Naive B cell (primary cell): ENCODE results near the gene FOXI2. TPM values are rescaled to one million over a fixed set of nuclear protein-coding genes. Genes with fewer than 3 reads are reported as not detected.

Experiments used
- ATAC-seq, 2 donors: fragments of 150-1000 bp; cut with Tn5 transposase; 2 replicates each; pipeline ENCODE4 v1.10.0; 2021; ENCODE audit warnings: low read depth in 2 of 2, mild to moderate bottlenecking in 2 of 2, moderate library complexity in 2 of 2
- DNase-seq: peaks from one replicate; pipeline ENCODE4 v3.0.0; 2022
- H3K27ac Mint-ChIP-seq, 6 donors: one replicate each; pipeline ENCODE4 v1.8.0; 2020 to 2022; ENCODE audit warnings: mild to moderate bottlenecking in 6 of 6, mixed read lengths in 6 of 6, moderate library complexity in 5 of 6, inconsistent platforms in 2 of 6
- H3K27me3 Mint-ChIP-seq, 3 donors: one replicate each; pipeline ENCODE4 v1.8.0; 2021 to 2022; ENCODE audit warnings: mixed read lengths in 3 of 3, mild to moderate bottlenecking in 1 of 3
- H3K36me3 Mint-ChIP-seq, 2 donors: one replicate each; pipeline ENCODE4 v1.8.0; 2020 to 2022; ENCODE audit warnings: mixed read lengths in 2 of 2, inconsistent platforms in 1 of 2, mild to moderate bottlenecking in 1 of 2
- H3K4me1 Mint-ChIP-seq, 3 donors: one replicate each; pipeline ENCODE4 v1.8.0; 2020 to 2022; ENCODE audit warnings: mixed read lengths in 3 of 3, inconsistent platforms in 1 of 3, mild to moderate bottlenecking in 1 of 3, moderate library complexity in 1 of 3
- H3K4me3 Mint-ChIP-seq, 8 donors: one replicate each; pipeline ENCODE4 v1.8.0; 2020 to 2022; ENCODE audit warnings: mild to moderate bottlenecking in 8 of 8, mixed read lengths in 8 of 8, moderate library complexity in 8 of 8, inconsistent platforms in 2 of 8
- H3K9me3 Mint-ChIP-seq, 7 donors: one replicate each; pipeline ENCODE4 v1.8.0; 2020 to 2022; ENCODE audit warnings: mixed read lengths in 7 of 7, mild to moderate bottlenecking in 5 of 7, inconsistent platforms in 2 of 7, moderate library complexity in 1 of 7
- polyA plus RNA-seq, 6 donors: library from polyadenylated mRNA; unstranded; fragments of 300-500 nt; fragmentation: Illumina TruSeq; gene quantifications; one replicate each; pipeline ENCODE4 v1.2.3, GENCODE V29; 2021; ENCODE audit warnings: low read depth in 6 of 6

The FOXI2 gene
- polyA plus RNA-seq, 6 donors from 2014 or later: not detected

DNA sequence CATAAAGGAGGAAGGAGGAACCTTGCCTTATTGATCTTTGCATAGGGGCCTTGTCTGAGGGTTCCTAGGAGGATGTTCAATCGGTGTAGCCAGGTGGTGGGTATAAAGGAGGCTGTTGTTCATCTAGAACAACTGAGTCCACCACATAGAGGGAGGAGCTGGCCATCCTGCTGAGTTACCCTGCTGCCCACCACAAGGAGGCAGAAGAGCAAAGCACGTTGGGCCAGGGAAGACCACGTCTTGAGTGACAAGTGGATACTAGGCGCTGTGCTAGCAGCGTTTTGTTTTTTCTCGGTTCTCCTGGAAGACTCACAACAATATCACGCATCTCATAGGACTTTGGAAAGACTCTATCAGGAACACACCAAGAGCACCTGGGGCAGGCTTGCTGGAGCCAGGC is 20.0 kb downstream of the FOXI2 start:
- Mint-ChIP-seq H3K36me3 (no peaks in the 10 kb centered on the region), H3K4me1 (peaks cover 0 to 2% (median 0%) of the 10 kb centered on the region in 3 donors), H3K9me3 (no peaks in the 10 kb centered on the region), H3K27me3 (peaks cover 24 to 41% (median 38%) of the 10 kb centered on the region in 3 donors), H3K4me3 (no peak overlapping the region), H3K27ac (no peak overlapping the region)
- ATAC-seq (no peak), DNase-seq (no peak)

DNA sequence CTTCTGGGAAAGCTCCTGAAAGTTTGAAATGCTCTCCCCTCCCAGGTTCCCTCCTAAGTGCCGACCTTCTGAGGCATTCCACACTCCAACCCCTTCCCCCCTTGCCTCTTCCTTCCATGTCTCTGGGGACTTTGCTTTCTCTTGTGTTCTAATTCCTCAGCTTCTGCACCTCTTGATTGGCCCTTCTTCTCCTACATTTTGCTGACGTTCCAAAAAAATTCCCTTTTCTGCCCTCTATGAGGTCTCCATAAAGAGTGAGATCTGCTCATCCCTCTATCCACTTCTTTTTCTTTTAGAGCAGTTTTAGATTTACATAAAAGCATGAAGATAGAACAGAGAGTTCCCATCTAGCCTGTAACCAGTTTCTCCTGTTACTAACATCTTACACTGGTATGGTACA is 22.3 kb downstream of the FOXI2 start:
- H3K27me3 Mint-ChIP-seq: peaks cover 22 to 41% (median 37%) of the 10 kb centered on the region in 3 donors
- no peak overlapping the region for H3K27ac Mint-ChIP-seq
- H3K4me1 Mint-ChIP-seq: peaks cover 0 to 2% (median 0%) of the 10 kb centered on the region in 3 donors
- H3K9me3 Mint-ChIP-seq: no peaks in the 10 kb centered on the region
- H3K4me3 Mint-ChIP-seq: no peak overlapping the region
- no peak for ATAC-seq
- H3K36me3 Mint-ChIP-seq: no peaks in the 10 kb centered on the region
- no peak for DNase-seq

DNA sequence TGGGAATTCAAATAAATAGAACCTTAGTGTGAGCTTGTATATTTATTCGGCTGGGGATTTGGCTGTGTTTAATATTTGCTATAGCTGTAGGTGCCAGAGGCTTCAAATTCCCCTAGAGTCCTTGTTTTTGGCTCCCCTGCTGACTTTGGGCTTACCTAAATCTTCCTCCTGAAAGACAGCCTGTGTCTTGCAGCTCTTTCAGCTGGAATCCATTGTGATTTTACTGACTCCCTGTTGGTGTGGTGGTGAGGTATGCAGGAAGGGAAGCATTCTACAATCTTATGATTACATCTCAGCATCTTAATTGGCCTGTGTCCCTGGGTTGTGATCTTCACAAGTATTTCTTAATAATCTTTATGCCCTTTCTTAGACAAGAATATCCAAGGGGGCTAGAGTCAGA is 25.9 kb downstream of the FOXI2 start:
- H3K4me3 Mint-ChIP-seq: no peak overlapping the region

DNA sequence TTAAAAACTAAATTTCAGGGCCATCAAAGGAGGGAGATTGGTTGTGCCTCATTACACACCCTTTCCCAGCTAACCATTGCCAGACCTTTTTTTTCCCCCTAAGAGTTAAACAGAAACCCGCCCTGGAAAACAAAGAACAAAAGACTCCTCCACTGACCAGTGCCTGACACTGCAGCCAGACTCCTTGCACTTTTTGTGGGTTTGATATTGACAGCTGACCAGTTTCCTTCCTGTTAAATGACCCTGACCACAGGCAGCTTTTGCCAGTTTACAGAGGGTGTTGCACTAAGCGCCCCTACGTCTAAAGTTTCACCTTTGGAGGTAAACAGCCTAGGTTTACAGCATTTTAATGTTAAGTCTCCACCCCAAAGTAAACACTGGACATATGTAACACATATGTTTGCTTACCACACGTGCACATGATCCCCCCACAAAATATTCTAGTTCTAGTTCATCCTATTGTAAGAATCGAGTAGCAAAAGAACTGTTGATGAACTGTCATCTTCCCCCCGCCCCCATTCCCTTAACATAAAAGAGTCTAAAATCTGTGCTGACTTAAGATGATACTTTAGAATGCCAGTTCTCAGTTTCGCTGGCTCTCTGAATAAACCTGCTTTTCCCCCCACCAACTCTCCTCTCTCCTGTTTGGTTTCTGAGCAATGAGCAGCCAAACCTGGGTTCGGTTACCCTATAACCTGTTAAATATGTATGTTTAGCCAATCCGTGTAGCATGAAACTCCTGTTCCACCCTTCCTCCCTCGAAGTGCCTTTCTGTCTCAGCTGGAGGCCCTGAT is 38.0 kb downstream of the FOXI2 start:
- DNase-seq (no peak), ATAC-seq (no peak)
- H3K27me3 Mint-ChIP-seq: peaks cover 4 to 9% (median 6%) of the 10 kb centered on the region in 3 donors
- H3K4me1 Mint-ChIP-seq: no peaks in the 10 kb centered on the region
- no peak overlapping the region for H3K27ac Mint-ChIP-seq
- no peak overlapping the region for H3K4me3 Mint-ChIP-seq
- H3K36me3 Mint-ChIP-seq: no peaks in the 10 kb centered on the region
- H3K9me3 Mint-ChIP-seq: peaks cover 0 to 4% (median 0%) of the 10 kb centered on the region in 7 donors

More for the DNA sequence above, 25.9 kb downstream of the FOXI2 start:
- H3K4me1 Mint-ChIP-seq: no peaks in the 10 kb centered on the region
- DNase-seq (no peak), ATAC-seq (no peak)
- H3K9me3 Mint-ChIP-seq: peaks cover 0 to 10% (median 2%) of the 10 kb centered on the region in 7 donors
- H3K36me3 Mint-ChIP-seq: no peaks in the 10 kb centered on the region
- H3K27ac Mint-ChIP-seq: no peak overlapping the region
- peaks cover 37 to 63% (median 45%) of the 10 kb centered on the region in 3 donors for H3K27me3 Mint-ChIP-seq

DNA sequence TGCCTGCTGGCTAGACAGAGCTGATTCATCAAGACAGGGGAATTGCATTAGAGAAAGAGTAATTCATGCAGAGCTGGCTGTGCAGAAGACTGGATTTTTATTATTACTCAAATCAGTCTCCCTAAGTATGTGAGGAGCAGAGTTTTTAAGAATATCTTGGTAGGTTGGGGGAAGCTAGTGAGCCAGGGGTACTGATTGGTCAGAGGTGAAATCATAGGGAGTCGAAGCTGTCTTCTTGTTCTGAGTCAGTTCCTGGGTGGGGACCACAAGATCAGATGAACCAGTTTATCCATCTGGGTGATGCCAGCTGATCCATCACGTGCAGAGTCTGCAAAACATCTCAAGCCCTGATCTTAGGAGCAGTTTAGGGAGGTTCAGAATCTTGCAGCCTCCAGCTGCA is 39.8 kb downstream of the FOXI2 start:
- Mint-ChIP-seq H3K27ac (no peak overlapping the region), H3K4me1 (no peaks in the 10 kb centered on the region), H3K9me3 (no peaks in the 10 kb centered on the region), H3K4me3 (no peak overlapping the region), H3K36me3 (no peaks in the 10 kb centered on the region), H3K27me3 (peaks cover 5 to 24% (median 16%) of the 10 kb centered on the region in 3 donors)
- ATAC-seq (no peak), DNase-seq (no peak)

DNA sequence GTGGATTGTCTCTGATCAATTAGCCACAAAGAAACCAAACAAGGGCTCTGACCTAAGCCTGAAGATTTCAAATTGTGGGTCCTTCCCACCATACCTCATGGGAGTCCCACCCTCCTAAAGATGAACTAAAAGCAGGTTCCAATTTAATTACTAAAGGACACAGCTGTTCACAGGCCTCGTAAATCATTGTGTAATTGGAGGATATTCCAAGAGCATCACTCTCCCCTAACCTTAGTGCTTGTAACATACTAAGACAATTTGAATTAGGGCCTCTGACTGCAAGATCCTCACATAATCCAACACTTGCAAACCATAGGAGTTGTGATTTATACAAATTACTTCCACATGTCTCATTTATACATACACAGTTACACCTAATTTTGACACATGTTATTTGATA is 44.4 kb downstream of the FOXI2 start:
- no peaks in the 10 kb centered on the region for H3K4me1 Mint-ChIP-seq
- no peak overlapping the region for H3K4me3 Mint-ChIP-seq
- H3K27ac Mint-ChIP-seq: peak overlapping the region in 1 of 6 donors; percentile 75
- DNase-seq (no peak), ATAC-seq (no peak)
- no peaks in the 10 kb centered on the region for H3K36me3 Mint-ChIP-seq
- peaks cover 21 to 33% (median 24%) of the 10 kb centered on the region in 3 donors for H3K27me3 Mint-ChIP-seq
- H3K9me3 Mint-ChIP-seq: peaks cover 0 to 10% (median 9%) of the 10 kb centered on the region in 7 donors

DNA sequence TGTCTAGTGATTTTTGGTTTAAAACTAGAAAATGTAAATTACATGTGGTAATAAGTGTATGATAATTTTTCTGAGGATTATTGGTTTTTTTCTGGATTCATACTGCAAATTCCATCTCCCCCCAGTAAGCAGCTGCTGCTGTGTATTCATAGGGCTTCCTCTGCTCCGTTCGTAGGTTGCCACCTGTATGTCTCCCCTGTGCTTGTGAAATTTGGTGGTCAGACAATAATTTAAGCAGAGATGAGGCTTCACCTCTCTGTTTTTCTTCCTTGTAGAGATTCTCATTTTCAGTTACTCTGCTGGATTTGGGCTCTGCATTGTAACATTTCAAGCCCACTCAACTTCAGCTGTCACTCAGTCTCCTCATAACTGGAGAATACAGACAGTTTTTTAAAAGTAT is 50.9 kb downstream of the FOXI2 start:
- no peak for DNase-seq
- Mint-ChIP-seq H3K9me3 (peaks cover 4 to 27% (median 18%) of the 10 kb centered on the region in 7 donors), H3K36me3 (peaks cover 4 to 7% of the 10 kb centered on the region in 2 donors), H3K27ac (no peak overlapping the region), H3K27me3 (peaks cover 20 to 29% (median 22%) of the 10 kb centered on the region in 3 donors), H3K4me1 (peaks cover 0 to 6% (median 0%) of the 10 kb centered on the region in 3 donors), H3K4me3 (no peak overlapping the region)
- ATAC-seq: no peak

DNA sequence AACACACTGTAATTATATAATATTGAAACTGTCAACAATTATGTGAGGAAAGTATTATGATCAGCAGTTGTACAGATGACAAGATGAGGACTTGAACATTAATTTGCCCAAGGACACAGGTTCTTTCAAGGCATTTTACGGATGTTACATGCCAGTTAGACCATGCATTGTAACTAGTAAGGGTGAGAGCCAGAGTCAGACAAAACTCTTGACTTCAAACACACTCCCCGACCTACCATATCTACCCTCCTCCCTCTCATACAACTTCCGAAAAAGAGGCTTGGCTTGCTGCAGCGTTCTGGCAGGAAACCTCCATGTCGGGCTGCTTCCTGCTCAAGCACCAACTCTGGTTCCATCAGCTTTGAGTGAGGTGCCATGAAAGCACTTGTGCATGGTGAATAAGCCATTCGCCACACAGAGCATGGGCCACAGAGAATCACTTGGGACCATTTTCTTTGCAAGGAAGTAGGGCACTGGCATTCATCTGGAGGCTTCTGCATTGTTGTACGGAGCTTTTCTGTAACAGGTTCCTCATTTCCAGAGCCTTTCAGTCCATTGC is 53.2 kb downstream of the FOXI2 start:
- peaks cover 4 to 7% of the 10 kb centered on the region in 2 donors for H3K36me3 Mint-ChIP-seq
- DNase-seq: no peak
- ATAC-seq: no peak

More for the DNA sequence above, 53.2 kb downstream of the FOXI2 start:
- Mint-ChIP-seq H3K27me3 (peaks cover 10 to 33% (median 32%) of the 10 kb centered on the region in 3 donors), H3K27ac (no peak overlapping the region), H3K4me3 (no peak overlapping the region), H3K4me1 (peaks cover 0 to 6% (median 0%) of the 10 kb centered on the region in 3 donors), H3K9me3 (peaks cover 4 to 17% (median 14%) of the 10 kb centered on the region in 7 donors)

Other genes starting within 250 kb of the FOXI2 start
- not detected for gene NPS, start 187.9 kb upstream of the FOXI2 start, polyA plus RNA-seq
- gene CLRN3, start 155.8 kb downstream of the FOXI2 start, polyA plus RNA-seq: not detected
- gene PTPRE, start 169.9 kb downstream of the FOXI2 start, polyA plus RNA-seq: 10 to 100 TPM in 3 of 6 donors, 1 to 10 TPM in 3; 6.0 to 15.9 (median 9.9) TPM